Neural cell (in vitro differentiated cells): ENCODE results near the gene CRIP1.

Source experiments
- CTCF ChIP-seq: fragments of 450-650 bp; IDR thresholded peaks from 2 replicates; pipeline ENCODE4 v1.5.1; 2014; ENCODE audit warnings: antibody characterized with exemption, mild to moderate bottlenecking, moderate library complexity; ENCODE audit not compliant: poor library complexity, severe bottlenecking
- EP300 ChIP-seq: fragments of 450-650 bp; conservative IDR thresholded peaks from 2 replicates; pipeline ENCODE4 v1.6.1; 2014; ENCODE audit warnings: antibody characterized with exemption, mild to moderate bottlenecking, moderate library complexity; ENCODE audit not compliant: poor library complexity, severe bottlenecking
- EZH2 ChIP-seq: fragments of 200-600, 300-800 bp; shearing (Covaris generic), sonication (generic); IDR thresholded peaks from 2 replicates; pipeline ENCODE4 v1.6.1; 2014; ENCODE audit warnings: antibody characterized with exemption, low read length, borderline replicate concordance, mild to moderate bottlenecking; ENCODE audit not compliant: insufficient read depth, poor library complexity, severe bottlenecking
- POLR2AphosphoS5 ChIP-seq: IDR thresholded peaks from 2 replicates; pipeline ENCODE4 v1.6.1; 2012
- RAD21 ChIP-seq: fragments of 450-650 bp; conservative IDR thresholded peaks from 2 replicates; pipeline ENCODE4 v1.6.1; 2014; ENCODE audit warnings: antibody characterized with exemption, mild to moderate bottlenecking, moderate library complexity
- REST ChIP-seq: IDR thresholded peaks from 2 replicates; pipeline ENCODE4 v1.6.1; 2012; ENCODE audit warnings: borderline replicate concordance
- SMC3 ChIP-seq: fragments of 450-650 bp; conservative IDR thresholded peaks from 2 replicates; pipeline ENCODE4 v1.6.1; 2014; ENCODE audit warnings: antibody characterized with exemption, mild to moderate bottlenecking, moderate library complexity; ENCODE audit not compliant: poor library complexity

DNA sequence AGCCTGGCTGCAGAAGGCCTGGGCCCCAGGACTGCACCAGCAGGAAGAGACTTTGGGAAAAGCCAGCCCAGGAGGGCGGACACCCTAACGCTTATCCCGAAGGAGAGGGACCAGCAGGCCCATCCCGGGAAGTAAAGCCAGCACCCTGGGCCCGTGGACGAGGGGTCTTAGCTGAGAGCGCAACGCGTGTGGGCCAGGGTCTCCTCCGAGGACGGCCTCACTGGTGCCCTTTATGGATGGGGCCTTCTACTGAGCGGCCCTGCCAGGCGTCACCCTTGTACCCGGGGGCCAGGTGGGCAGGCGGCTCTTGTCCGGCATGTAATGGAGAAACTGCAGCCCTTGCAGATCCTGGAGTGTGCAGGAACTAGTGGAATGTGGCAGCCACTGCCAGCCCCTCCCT is 18.4 kb downstream of the CRIP1 start:
- TF ChIP-seq EZH2: no peak
- TF ChIP-seq RAD21: no peak
- no peak for TF ChIP-seq CTCF
- no peak for TF ChIP-seq REST
- no peak for TF ChIP-seq POLR2AphosphoS5
- TF ChIP-seq SMC3: no peak
- TF ChIP-seq EP300: no peak
